Measurements from ENCODE around the gene GRID1. TPM values are rescaled to one million over a fixed set of nuclear protein-coding genes. Genes with fewer than 3 reads are reported as not detected.

GRID1 gene
- polyA plus RNA-seq, 1 donor (not counting 4 experiments of a cell fraction or from before 2014, with no cell fraction given): 0.01 TPM

- no peak overlapping the region for H3K9ac ChIP-seq (ENCODE audit: control insufficient read depth, extremely low read depth, insufficient read depth, low read length)
- no peaks in the 10 kb centered on the region for H3K4me1 ChIP-seq (ENCODE audit: control insufficient read depth, extremely low read depth, insufficient read depth, low read length)
- H3K27ac ChIP-seq (ENCODE audit: control insufficient read depth, insufficient read depth, low read length): no peak overlapping the region
- no peak overlapping the region for H2AFZ ChIP-seq (ENCODE audit: control insufficient read depth, low read length)
- FAIRE-seq (no peak), DNase-seq (ENCODE audit: low read depth, low spot score) (no peak)
- H3K4me3 ChIP-seq (ENCODE audit: control insufficient read depth in 2 of 3, extremely low read depth in 1 of 3, insufficient read depth in 2 of 3, low read depth in 1 of 3, low read length in 3 of 3): no peak overlapping the region
- no peaks in the 10 kb centered on the region for H4K20me1 ChIP-seq (ENCODE audit: control insufficient read depth, extremely low read depth, insufficient read depth, low read length)
- dilution Hi-C loops (cut with MboI; ENCODE audit: extremely low pct_ligation_motif_present, low sequenced_read_pairs): no loop called here
- no peaks in the 10 kb centered on the region for H3K79me2 ChIP-seq (ENCODE audit: control insufficient read depth, insufficient read depth, low read length)
- no peaks in the 10 kb centered on the region for H3K36me3 ChIP-seq (ENCODE audit: control insufficient read depth in 2 of 2, extremely low read depth in 1 of 2, insufficient read depth in 2 of 2, low read length in 2 of 2)
- no peaks in the 10 kb centered on the region for H3K9me1 ChIP-seq (ENCODE audit: control insufficient read depth, extremely low read depth, insufficient read depth, low read length)
- H3K27me3 ChIP-seq (ENCODE audit: control insufficient read depth, extremely low read depth, insufficient read depth, low read length): no peaks in the 10 kb centered on the region
- no peaks in the 10 kb centered on the region for H3K9me3 ChIP-seq (ENCODE audit: control insufficient read depth, low read depth, low read length)
- TF ChIP-seq CTCF (optimal IDR thresholded peaks at IDR 0.05 in 1 of 3, IDR thresholded peaks at IDR 0.05 in 1 of 3, conservative IDR thresholded peaks at IDR 0.05 in 1 of 3; ENCODE audit: extremely low read depth in 1 of 3, insufficient read depth in 2 of 3, low read length in 3 of 3): no peak
- no peak for TF ChIP-seq EZH2 (IDR thresholded peaks at IDR 0.05; ENCODE audit: low read length)
- H3K4me2 ChIP-seq (ENCODE audit: control insufficient read depth, extremely low read depth, insufficient read depth, low read depth, low read length): no peak overlapping the region
Measured at GRCh38 chr10:86121200-86121599, 245.4 kb downstream of the GRID1 start.

DNA sequence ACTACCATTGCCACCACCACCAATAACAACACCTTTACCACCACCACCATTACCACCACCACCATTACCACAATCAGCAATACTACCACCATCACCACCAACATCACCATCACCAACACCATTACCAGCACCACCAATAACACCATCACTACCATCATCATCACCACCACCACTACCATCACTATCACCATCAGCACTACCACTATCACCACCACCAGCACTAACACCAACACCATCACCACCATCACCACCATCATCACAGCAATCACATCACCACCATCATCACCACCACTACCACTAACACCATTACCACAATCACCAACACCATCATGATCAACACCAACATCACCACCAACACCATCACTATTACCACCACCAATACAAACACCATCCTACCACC, 249.5 kb downstream of the GRID1 start:
- Histone ChIP-seq H4K20me1 (ENCODE audit: control insufficient read depth, extremely low read depth, insufficient read depth, low read length) (no peaks in the 10 kb centered on the region), H3K4me2 (ENCODE audit: control insufficient read depth, extremely low read depth, insufficient read depth, low read depth, low read length) (no peak overlapping the region), H3K27ac (ENCODE audit: control insufficient read depth, insufficient read depth, low read length) (no peak overlapping the region), H3K79me2 (ENCODE audit: control insufficient read depth, insufficient read depth, low read length) (no peaks in the 10 kb centered on the region), H3K36me3 (ENCODE audit: control insufficient read depth in 2 of 2, extremely low read depth in 1 of 2, insufficient read depth in 2 of 2, low read length in 2 of 2) (no peaks in the 10 kb centered on the region), H3K27me3 (ENCODE audit: control insufficient read depth, extremely low read depth, insufficient read depth, low read length) (no peaks in the 10 kb centered on the region), H3K4me1 (ENCODE audit: control insufficient read depth, extremely low read depth, insufficient read depth, low read length) (no peaks in the 10 kb centered on the region), H2AFZ (ENCODE audit: control insufficient read depth, low read length) (no peak overlapping the region), H3K9me1 (ENCODE audit: control insufficient read depth, extremely low read depth, insufficient read depth, low read length) (no peaks in the 10 kb centered on the region), H3K9ac (ENCODE audit: control insufficient read depth, extremely low read depth, insufficient read depth, low read length) (no peak overlapping the region), H3K4me3 (ENCODE audit: control insufficient read depth in 2 of 3, extremely low read depth in 1 of 3, insufficient read depth in 2 of 3, low read depth in 1 of 3, low read length in 3 of 3) (no peak overlapping the region), H3K9me3 (ENCODE audit: control insufficient read depth, low read depth, low read length) (no peaks in the 10 kb centered on the region)
- no peak for DNase-seq (ENCODE audit: low read depth, low spot score)
- TF ChIP-seq CTCF (optimal IDR thresholded peaks at IDR 0.05 in 1 of 3, IDR thresholded peaks at IDR 0.05 in 1 of 3, conservative IDR thresholded peaks at IDR 0.05 in 1 of 3; ENCODE audit: extremely low read depth in 1 of 3, insufficient read depth in 2 of 3, low read length in 3 of 3): no peak
- no peak for TF ChIP-seq EZH2 (IDR thresholded peaks at IDR 0.05; ENCODE audit: low read length)
- dilution Hi-C loops (cut with MboI; ENCODE audit: extremely low pct_ligation_motif_present, low sequenced_read_pairs): no loop called here
- FAIRE-seq: no peak
